GM21381 (cell line): ENCODE results near the gene ALDOB.

Experiments used
- ATAC-seq: cut with Tn5 transposase; IDR thresholded peaks from one replicate; pipeline ENCODE4 v1.9.1; 2021; ENCODE audit warnings: mild to moderate bottlenecking, moderate library complexity; ENCODE audit not compliant: unreplicated experiment

The ALDOB gene

GRCh38 chr9:101427957-101428655, 7.5 kb downstream of the ALDOB start:
- ATAC-seq = no peak

GRCh38 chr9:101427358-101427757, 8.2 kb downstream of the ALDOB start:
- no peak for ATAC-seq

- no peak for ATAC-seq
Measured at GRCh38 chr9:101421653-101422065, 13.9 kb downstream of the ALDOB start.

- ATAC-seq = no peak
Measured at GRCh38 chr9:101419863-101420262, 15.7 kb downstream of the ALDOB start.

- no peak for ATAC-seq
Measured at GRCh38 chr9:101418518-101419430, 16.8 kb downstream of the ALDOB start.

- ATAC-seq = no peak
Measured at GRCh38 chr9:101417977-101418376, 17.6 kb downstream of the ALDOB start.

GRCh38 chr9:101417389-101417788, 18.2 kb downstream of the ALDOB start:
- ATAC-seq = no peak

GRCh38 chr9:101415578-101415977, 20.0 kb downstream of the ALDOB start:
- ATAC-seq = no peak

GRCh38 chr9:101414839-101415238, 20.7 kb downstream of the ALDOB start:
- ATAC-seq = no peak

GRCh38 chr9:101409079-101409477, 26.5 kb downstream of the ALDOB start:
- no peak for ATAC-seq

- no peak for ATAC-seq
Measured at GRCh38 chr9:101408374-101409078, 27.0 kb downstream of the ALDOB start.

GRCh38 chr9:101403516-101404285, 31.9 kb downstream of the ALDOB start:
- no peak for ATAC-seq

- ATAC-seq = no peak
Measured at GRCh38 chr9:101400120-101400519, 35.5 kb downstream of the ALDOB start.

GRCh38 chr9:101399643-101399970, 36.0 kb downstream of the ALDOB start:
- ATAC-seq = no peak

- no peak for ATAC-seq
Measured at GRCh38 chr9:101398930-101399642, 36.5 kb downstream of the ALDOB start.

- peak; percentile 98 for ATAC-seq
Measured at GRCh38 chr9:101398068-101398929, 37.3 kb downstream of the ALDOB start, which contains the start of the genes MRPL50 and ZNF189. Gene MRPL50, minus strand, starts transcription at chr9:101398618. Its CDS starts 26 bp downstream, at chr9:101398592. Gene ZNF189, plus strand, starts transcription at chr9:101398851. Its CDS starts 306 bp downstream, at chr9:101399157.

- no peak for ATAC-seq
Measured at GRCh38 chr9:101397746-101398067, 37.9 kb downstream of the ALDOB start.

GRCh38 chr9:101394687-101395086, 40.9 kb downstream of the ALDOB start:
- ATAC-seq = no peak

GRCh38 chr9:101393135-101393534, 42.4 kb downstream of the ALDOB start:
- no peak for ATAC-seq
